ENCODE measurements around the gene NCKAP5.

The NCKAP5 gene

DNA sequence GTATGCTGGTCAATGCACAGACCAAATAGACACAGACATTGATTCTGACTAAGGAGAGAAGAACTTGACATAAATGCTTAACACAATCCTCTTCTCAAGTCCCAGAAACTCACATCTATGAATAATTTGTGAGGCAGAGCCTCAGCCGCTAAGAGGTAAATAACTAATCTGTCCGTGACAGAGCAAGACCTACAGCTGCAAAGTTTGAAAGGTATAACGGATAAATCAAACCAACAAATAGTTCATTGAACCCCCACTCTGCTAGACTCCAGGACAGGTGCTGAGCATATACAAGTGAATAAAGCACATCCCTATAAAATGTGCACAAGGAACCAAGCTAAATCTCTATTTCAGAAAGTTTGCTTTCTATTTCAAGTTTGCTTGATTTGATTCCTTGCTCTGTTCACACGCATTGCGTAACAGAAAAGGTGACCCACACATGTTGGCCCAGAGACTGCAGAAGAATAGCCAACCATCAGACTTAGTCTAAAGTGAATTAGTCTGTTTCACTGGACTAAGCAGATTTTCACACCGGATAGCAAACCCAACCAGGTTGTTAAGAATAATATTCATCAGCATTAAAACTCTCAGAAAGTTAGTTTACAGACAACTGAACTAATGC lies 51.7 kb downstream of the NCKAP5 start:
- no peak for DNase-seq (ENCODE audit: extremely low spot score)
- ChIA-PET POLR2A (no interaction called here), CTCF (interaction anchor here (0.9 to 1.4 kb wide), 3 partner anchors 13 to 20 kb away, joined by 3 to 4 read pairs (median 3); no protein-coding TSS in a partner anchor)
- no peak for TF ChIP-seq CTCF (IDR thresholded peaks at IDR 0.05; ENCODE audit: control extremely low read depth, extremely low read depth, low read depth, missing control alignments)

DNA sequence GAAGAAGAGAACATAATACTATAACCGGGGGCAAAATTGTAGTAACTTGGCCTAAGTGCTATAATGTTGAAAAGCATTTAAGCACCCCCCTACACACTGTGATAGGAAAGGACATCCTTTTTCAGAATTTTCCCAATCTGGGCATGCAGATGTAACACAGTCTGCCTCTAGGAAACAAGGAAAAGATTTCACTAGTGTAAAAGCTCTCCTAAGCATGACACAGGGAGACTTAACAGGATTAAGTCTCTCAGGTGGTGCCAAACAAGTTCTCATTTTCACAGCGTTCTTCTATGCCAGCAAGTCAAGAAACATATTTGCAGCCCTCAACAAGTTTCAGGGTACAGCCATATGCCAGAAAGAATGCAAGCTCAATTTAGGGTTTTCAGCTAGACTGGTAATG lies 53.0 kb downstream of the NCKAP5 start:
- DNase-seq (ENCODE audit: extremely low spot score): no peak
- no peak for TF ChIP-seq CTCF (IDR thresholded peaks at IDR 0.05; ENCODE audit: control extremely low read depth, extremely low read depth, low read depth, missing control alignments)
- CTCF ChIA-PET: interaction anchor here (0.9 to 1.4 kb wide), 3 partner anchors 8 to 19 kb away, joined by 3 to 4 read pairs (median 3); no protein-coding TSS in a partner anchor
- POLR2A ChIA-PET: no interaction called here

- POLR2A ChIA-PET: no interaction called here
- TF ChIP-seq CTCF (IDR thresholded peaks at IDR 0.05; ENCODE audit: control extremely low read depth, extremely low read depth, low read depth, missing control alignments): no peak
- CTCF ChIA-PET: interaction anchor here (1.0 to 2.0 kb wide), 3 partner anchors 9 to 13 kb away, joined by 3 to 5 read pairs (median 3); no protein-coding TSS in a partner anchor
- DNase-seq (ENCODE audit: extremely low spot score): no peak
Observed at GRCh38 chr2:133513893-133514292, 54.4 kb downstream of the NCKAP5 start.

- no peak for DNase-seq (ENCODE audit: extremely low spot score)
- TF ChIP-seq CTCF (IDR thresholded peaks at IDR 0.05; ENCODE audit: control extremely low read depth, extremely low read depth, low read depth, missing control alignments): no peak
- ChIA-PET POLR2A (no interaction called here), CTCF (interaction anchor here (2.3 kb wide), 1 partner anchor 8 kb away, joined by 7 read pairs; no protein-coding TSS in a partner anchor)
Observed at GRCh38 chr2:133512121-133512520, 56.1 kb downstream of the NCKAP5 start.

GRCh38 chr2:133511679-133512078 lies 56.6 kb downstream of the NCKAP5 start:
- no peak for DNase-seq (ENCODE audit: extremely low spot score)
- ChIA-PET POLR2A (no interaction called here), CTCF (interaction anchor here (1.1 to 2.3 kb wide), 3 partner anchors 8 to 69 kb away, joined by 3 to 7 read pairs (median 4); no protein-coding TSS in a partner anchor)
- no peak for TF ChIP-seq CTCF (IDR thresholded peaks at IDR 0.05; ENCODE audit: control extremely low read depth, extremely low read depth, low read depth, missing control alignments)

DNA sequence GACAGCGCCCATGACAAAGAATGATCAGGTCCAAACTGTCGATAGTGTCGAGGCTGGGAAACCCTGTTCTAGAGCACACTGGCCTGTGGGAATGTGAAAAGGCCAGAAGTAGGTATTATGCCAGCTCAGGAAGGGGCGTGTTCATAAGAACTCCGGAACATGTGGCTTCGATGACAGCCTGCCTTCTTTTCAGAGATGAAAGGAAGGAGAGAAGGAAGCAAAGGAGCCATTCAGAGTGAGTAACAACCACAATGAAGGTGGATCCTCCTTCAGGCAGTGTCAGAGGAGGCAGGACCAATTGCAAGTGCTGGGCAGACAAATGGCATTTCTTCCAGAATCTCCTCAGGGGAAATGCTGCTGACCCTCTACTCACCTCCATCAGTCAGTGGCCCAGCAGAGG lies 58.5 kb downstream of the NCKAP5 start:
- ChIA-PET CTCF (no interaction called here), POLR2A (no interaction called here)
- no peak for DNase-seq (ENCODE audit: extremely low spot score)
- TF ChIP-seq CTCF (IDR thresholded peaks at IDR 0.05; ENCODE audit: control extremely low read depth, extremely low read depth, low read depth, missing control alignments): no peak
